Activated naive CD4-positive, alpha-beta T cell treated with anti-CD3 and anti-CD28 coated beads, Interleukin-2, amount 50 U/mL, for 16 hours (primary cell): ENCODE results near the gene STX17.

Experiments used
- DNase-seq: peaks from one replicate; pipeline ENCODE4 v3.0.0-alpha.2; 2020

STX17 gene

GRCh38 chr9:99911600-99911999, 5.1 kb downstream of the STX17 start:
- no peak for DNase-seq

GRCh38 chr9:99916650-99917049, 10.2 kb downstream of the STX17 start:
- no peak for DNase-seq

DNA sequence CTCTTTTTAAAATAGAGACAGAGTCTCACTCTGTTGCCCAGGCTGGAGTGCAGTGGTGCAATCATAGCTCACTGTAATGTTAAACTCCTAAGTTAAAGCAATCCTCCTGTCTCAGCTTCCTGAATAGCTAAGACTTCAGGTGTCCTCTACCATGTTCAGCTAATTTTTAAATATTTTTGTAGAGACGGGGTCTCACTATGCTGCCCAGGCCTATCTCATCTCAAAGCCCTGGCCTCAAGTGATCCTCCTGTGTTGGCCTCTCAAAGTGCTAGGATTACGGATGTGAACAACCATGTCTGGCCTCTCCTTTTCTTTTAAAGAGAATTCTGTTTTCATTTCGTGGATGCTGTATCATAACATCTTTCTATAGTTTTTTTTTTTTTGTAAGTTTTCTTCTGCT, 11.7 kb downstream of the STX17 start:
- no peak for DNase-seq

GRCh38 chr9:99919930-99920329, 13.5 kb downstream of the STX17 start:
- no peak for DNase-seq

GRCh38 chr9:99921875-99922710, 15.6 kb downstream of the STX17 start:
- no peak for DNase-seq

GRCh38 chr9:99922711-99923030, 16.2 kb downstream of the STX17 start:
- DNase-seq = no peak

- DNase-seq = no peak
Measured at GRCh38 chr9:99925541-99925940, 19.1 kb downstream of the STX17 start.

DNA sequence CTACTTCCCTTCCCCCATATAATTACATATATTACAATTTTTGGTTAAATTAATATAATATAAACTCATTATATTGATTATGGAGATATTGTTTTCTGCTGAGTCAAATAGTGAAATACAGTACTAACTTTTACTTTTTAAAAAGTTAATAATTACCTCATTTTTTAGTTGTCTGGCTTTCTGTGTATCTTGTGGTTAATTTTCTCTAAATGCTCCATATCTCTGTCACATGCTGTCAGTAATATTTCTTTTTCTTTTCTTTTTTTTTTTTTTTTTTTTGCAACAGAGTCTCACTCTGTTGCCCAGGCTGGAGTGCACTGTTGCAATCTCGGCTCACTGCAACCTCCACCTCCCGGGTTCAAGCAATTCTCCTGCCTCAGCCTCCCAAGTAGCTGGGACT, 23.2 kb downstream of the STX17 start:
- no peak for DNase-seq

DNA sequence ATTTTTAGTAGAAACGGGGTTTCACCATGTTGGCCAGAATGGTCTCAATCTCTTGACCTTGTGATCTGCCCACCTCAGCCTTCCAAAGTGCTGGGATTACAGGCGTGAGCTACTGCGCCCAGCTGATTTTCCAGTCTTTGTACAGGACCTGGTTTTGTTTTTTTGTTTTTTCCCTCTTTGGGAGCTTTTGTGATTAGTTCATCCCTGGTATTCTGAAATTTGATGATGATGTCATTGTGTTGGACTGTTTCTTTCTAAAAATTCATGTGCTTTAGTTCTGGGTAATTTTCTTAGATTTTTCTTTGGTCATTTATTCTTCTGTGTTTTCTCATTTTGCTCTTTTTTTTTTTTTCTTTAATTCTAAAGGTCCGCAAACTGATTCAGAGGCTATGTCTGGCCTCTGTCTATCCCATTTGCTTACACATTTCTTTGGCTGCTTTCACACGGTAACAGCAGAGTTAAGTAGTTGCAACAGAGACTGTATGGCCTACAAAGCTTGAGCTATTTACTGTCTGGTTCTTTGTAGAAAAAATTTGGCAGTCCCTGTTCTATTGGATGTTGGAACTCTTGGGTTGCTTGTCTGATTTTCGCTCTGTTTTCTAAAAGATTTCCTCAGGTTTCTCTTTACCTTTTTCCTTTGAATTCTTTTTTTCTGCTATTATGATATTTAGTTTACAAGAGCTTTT, 24.8 kb downstream of the STX17 start:
- no peak for DNase-seq

DNA sequence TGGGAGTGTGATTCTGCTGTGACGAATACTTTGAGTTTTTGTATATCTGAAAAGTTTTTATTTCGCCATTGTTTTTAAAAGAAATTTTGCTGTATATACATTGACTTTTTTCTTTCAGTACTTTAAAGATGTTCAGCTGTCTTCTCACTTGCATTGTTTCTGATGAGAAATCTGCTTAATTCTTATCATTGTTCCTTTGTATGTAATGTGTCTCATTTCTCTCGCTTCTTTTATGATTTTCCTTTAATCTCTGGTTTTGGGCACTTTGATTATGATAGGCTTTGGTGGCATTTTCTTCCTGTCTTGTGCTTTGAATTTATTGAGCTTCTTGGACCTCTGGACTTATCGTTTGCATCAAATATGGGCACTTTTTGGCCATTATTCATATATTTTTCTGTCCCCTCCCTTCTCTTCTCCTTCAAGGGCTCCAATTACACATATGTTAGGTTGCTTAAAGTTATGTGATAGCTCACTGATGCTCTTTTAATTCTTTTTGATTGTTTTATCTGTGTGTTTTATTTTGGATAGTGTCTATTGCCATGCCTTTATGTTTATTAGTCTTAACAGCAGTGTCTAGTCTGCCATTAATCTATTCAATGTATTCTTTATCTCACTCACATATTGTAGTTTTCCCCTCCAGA, 30.6 kb downstream of the STX17 start:
- DNase-seq = no peak

DNA sequence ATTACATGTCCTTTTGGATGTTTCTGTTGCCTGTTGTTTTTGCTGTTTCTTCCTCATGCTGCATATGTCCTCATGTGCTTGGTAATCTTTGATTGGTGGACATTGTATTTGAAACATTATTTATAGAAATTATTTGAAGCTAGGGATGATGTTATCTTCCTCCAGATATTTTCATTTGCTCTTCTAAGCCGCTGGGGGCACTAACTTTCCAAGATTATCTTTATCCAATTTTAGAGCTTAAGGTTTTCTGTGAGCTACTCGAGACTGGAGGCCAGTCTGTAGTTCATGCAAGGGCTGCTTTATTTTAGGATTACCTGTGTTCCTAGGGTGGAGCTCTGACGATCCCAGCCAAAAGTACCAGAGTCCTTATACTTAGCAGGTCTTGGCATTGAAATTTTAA, 40.9 kb downstream of the STX17 start:
- DNase-seq = no peak

DNA sequence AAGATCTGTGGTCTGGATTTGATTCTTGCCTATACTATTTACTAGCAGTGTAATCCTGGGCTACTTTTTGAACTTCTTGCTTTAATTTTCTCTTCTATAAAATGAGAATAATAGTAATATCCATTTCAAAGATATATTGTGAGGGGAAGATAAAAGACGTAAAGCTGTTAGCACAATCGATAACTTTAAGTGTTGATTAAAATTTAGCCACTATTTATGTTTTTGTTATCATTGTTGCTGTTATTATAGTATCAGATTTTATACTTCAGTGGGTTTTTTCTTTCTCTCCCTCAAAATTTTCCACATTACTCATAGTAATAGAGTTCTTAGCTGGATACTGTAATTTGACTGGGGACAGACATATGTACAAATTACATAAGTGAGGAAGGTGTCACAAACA, 42.0 kb downstream of the STX17 start:
- DNase-seq = no peak

GRCh38 chr9:99948896-99949295, 42.4 kb downstream of the STX17 start:
- DNase-seq = no peak

DNA sequence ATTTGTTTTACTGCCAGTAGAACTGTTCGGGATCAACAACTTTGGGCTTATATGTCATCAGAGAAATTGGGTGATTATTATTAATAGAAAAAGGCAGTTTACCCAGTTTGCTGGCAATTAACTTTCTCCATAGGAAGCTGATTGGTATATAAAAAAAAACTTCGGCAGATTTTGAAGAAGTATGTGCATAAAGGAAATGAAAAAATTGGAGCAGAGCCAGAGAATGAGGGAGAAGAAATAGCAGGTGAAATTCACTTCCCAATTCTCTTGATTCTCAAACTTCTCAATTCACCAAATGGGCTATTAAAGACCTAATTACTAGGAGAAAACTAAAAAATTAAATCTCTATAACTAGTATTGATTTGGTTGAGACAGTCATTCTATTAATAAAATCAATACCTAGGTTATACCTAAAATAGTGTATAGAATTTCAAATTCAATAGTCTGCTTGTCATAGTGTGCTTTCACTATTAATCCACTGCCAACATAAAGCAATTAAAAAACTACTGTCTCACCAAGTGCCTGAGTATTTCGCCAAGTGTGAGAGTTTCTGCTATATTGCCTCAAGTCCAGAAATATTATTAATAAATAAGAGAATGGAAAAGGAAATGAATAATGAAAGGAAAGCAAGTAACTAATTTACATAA, 47.5 kb downstream of the STX17 start:
- DNase-seq = no peak

- DNase-seq = no peak
Measured at GRCh38 chr9:99954819-99955218, 48.4 kb downstream of the STX17 start.

GRCh38 chr9:99955606-99956005, 49.2 kb downstream of the STX17 start:
- no peak for DNase-seq

- no peak for DNase-seq
Measured at GRCh38 chr9:99962680-99963261, 56.3 kb downstream of the STX17 start.

DNA sequence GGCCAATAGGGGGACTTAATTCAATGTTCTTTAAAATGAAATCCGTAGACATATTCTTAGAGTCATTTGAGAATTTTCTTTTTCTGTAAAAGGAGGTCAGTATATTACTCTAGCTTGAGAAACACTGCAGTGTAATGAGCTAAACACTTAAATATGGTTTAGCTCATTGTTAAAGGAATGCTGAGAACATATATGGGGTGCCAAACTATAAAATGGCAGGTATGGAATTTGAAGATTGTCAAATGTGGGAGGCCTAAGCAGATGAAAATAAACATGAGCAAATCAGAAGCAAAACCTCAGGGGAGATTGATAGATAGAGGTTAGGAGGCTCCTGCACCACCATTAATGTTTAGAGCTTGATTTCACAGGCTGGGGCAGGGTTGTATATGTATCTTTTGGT, 57.9 kb downstream of the STX17 start:
- DNase-seq = no peak

DNA sequence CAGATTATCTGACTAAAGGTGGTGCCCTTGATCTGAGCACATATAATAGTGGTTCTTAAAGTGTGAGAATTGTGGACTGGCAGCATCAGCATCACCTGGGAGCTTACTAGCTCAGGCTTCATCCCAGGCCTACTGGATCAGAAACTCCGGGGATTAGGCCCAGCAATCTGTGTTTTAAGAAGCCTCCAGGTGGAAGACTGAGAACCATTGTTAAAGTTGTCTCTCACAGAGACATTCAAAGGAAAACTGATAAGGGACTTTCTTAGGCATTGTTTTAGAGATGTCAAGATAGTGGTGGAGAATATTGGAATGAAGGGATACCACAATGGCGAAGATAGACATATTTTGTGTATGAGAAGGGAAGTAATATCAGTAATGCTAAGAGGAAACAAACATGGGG, 59.5 kb downstream of the STX17 start:
- no peak for DNase-seq

DNA sequence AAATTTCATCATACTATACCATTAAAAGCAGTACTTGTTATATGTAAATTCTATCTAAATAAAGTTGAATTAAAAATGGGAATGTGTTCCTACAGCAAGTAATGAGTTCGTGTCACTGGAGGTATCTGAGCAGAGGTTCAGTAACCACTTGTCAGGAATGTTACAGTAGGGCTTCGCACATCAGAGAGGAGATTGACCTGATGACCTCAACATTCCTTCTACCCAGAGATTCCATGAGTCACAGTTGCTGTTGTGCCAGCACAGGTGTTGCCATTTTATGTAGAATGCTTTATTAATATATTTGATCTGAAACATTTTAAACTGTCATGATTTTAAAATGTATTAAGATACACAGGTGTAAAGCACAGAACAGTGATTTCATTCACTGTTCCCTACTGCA, 60.3 kb downstream of the STX17 start:
- DNase-seq = no peak

DNA sequence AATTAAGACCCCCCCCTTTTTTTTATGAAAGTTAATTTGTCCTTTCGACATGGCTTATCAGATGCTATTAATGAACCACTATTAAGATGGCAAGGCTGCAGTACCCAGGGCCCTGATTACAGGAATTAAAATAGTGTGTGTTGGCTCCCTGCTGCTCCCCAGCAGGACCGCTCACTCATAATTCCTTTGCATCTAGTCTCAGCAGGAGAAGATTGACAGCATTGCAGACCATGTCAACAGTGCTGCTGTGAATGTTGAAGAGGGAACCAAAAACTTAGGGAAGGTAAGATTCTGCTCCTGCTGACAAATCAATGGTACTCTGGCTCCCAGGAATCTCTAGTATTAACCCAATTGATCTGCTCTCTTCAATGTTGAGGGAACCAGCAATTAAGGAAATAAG, 61.0 kb downstream of the STX17 start:
- no peak for DNase-seq

GRCh38 chr9:99970481-99970880, 64.0 kb downstream of the STX17 start:
- no peak for DNase-seq

DNA sequence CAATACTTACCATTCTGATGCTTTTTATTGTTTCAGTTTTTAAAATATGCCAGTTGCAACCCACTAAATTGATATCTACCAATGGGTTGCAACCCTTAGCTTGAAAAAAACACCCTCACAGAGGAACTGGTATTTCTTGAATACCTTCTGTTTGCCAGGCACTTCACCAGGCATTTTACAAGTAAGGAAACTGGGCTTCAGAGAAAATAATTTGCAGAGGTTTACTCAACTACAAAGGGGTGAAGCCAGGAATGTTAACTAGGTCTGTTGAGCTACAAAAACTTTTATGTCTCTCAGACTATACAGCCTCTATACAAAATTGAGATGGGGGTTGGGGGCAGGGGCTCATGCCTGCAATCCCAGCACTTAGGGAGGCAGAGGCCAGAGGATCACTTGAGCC, 65.0 kb downstream of the STX17 start:
- no peak for DNase-seq
